Endothelial cell of umbilical vein (primary cell): ENCODE measurements around the gene MCHR1.

ENCODE experiments used
- CTCF ChIP-seq, 2 donors: IDR thresholded peaks; 1 replicate in 1 of 2; 2 replicates in 1 of 2; pipeline ENCODE4 v1.5.1; 2011; ENCODE audit warnings: low read length in 2 of 2, mild to moderate bottlenecking in 2 of 2, moderate library complexity in 2 of 2, control low read depth in 1 of 2, inconsistent platforms in 1 of 2, low read depth in 1 of 2; ENCODE audit not compliant: insufficient read depth in 1 of 2; ENCODE audit errors: extremely low read depth in 1 of 2
- EZH2 ChIP-seq: IDR thresholded peaks from 2 replicates; pipeline ENCODE4 v1.6.1; 2012; ENCODE audit warnings: borderline replicate concordance, low read depth, mild to moderate bottlenecking, moderate library complexity, low read length, inconsistent platforms; ENCODE audit not compliant: severe bottlenecking
- GATA2 ChIP-seq: IDR thresholded peaks from 2 replicates; pipeline ENCODE4 v1.7.0; 2011; ENCODE audit warnings: low read depth, mild to moderate bottlenecking, moderate library complexity, mixed read lengths, low read length; ENCODE audit not compliant: insufficient read length, insufficient read depth
- JUN ChIP-seq: IDR thresholded peaks from 2 replicates; pipeline ENCODE4 v1.6.1; 2011; ENCODE audit warnings: borderline replicate concordance, low read depth; ENCODE audit not compliant: insufficient read length, insufficient read depth
- MAX ChIP-seq: IDR thresholded peaks from 2 replicates; pipeline ENCODE4 v1.6.1; 2011; ENCODE audit not compliant: insufficient read depth, insufficient read length
- MYC ChIP-seq: IDR thresholded peaks from one replicate; pipeline ENCODE4 v1.6.1; 2011; ENCODE audit warnings: mild to moderate bottlenecking, low read depth, low read length
- POLR2A ChIP-seq: IDR thresholded peaks from 2 replicates; pipeline ENCODE4 v1.6.1; 2012; ENCODE audit warnings: low read depth, mild to moderate bottlenecking, control low read depth, low read length
- POLR2AphosphoS5 ChIP-seq: IDR thresholded peaks from 2 replicates; pipeline ENCODE4 v1.6.1; 2012; ENCODE audit warnings: low read depth, mild to moderate bottlenecking, control low read depth, low read length, moderate library complexity; ENCODE audit not compliant: insufficient read depth

- TF ChIP-seq CTCF (IDR thresholded peaks at IDR 0.05; ENCODE audit: extremely low read depth in 1 of 2, insufficient read depth in 1 of 2, low read depth in 1 of 2, low read length in 2 of 2) (no peak), MAX (no peak), POLR2AphosphoS5 (no peak), POLR2A (no peak), EZH2 (no peak), JUN (peak; percentile 9), GATA2 (no peak), MYC (no peak)
Measured at GRCh38 chr22:40668611-40669411, 10.5 kb upstream of the MCHR1 start.
